Endothelial cell of hepatic sinusoid (primary cell): ENCODE results near the gene TM7SF2.
"Not testable (repeated sequence)": the region's sequence is repeated elsewhere in the genome, so short reads cannot be mapped to it uniquely, and the experiment has no call there.

Experiments
- in situ Hi-C: cut with HindIII; loops from 2 replicates; pipeline ENCODE4 v1.10.0; 2017; ENCODE audit warnings: low sequenced_read_pairs

The TM7SF2 gene

GRCh38 chr11:65128182-65129145, 16.8 kb downstream of the TM7SF2 start:
- in situ Hi-C loops = no loop called here

- in situ Hi-C loops = no loop called here
Observed at GRCh38 chr11:65129649-65130441, 18.2 kb downstream of the TM7SF2 start.

- in situ Hi-C loops = no loop called here
Observed at GRCh38 chr11:65130631-65131416, 19.2 kb downstream of the TM7SF2 start.

GRCh38 chr11:65131417-65131776, 19.7 kb downstream of the TM7SF2 start:
- in situ Hi-C loops = no loop called here

- in situ Hi-C loops = no loop called here
Observed at GRCh38 chr11:65131895-65132237, 20.2 kb downstream of the TM7SF2 start.

- in situ Hi-C loops = no loop called here
Observed at GRCh38 chr11:65132238-65132987, 20.7 kb downstream of the TM7SF2 start.

- in situ Hi-C loops = no loop called here
Observed at GRCh38 chr11:65132988-65133700, 21.5 kb downstream of the TM7SF2 start.

GRCh38 chr11:65133724-65134123, 22.1 kb downstream of the TM7SF2 start:
- in situ Hi-C loops = no loop called here

- in situ Hi-C loops = no loop called here
Observed at GRCh38 chr11:65134240-65134951, 22.7 kb downstream of the TM7SF2 start, which contains the start of gene SYVN1. Gene SYVN1 (minus strand): TSS chr11:65134519. CDS start chr11:65133601, 918 bp downstream.

- in situ Hi-C loops = loop anchor here (5.0 kb wide), 1 partner anchor 57 kb away; no protein-coding TSS in a partner anchor
Observed at GRCh38 chr11:65134952-65135632, 23.4 kb downstream of the TM7SF2 start.

GRCh38 chr11:65135633-65136145, 24.0 kb downstream of the TM7SF2 start:
- in situ Hi-C loops = loop anchor here (5.0 kb wide), 1 partner anchor 57 kb away; no protein-coding TSS in a partner anchor

- in situ Hi-C loops = loop anchor here (5.0 kb wide), 1 partner anchor 56 kb away; no protein-coding TSS in a partner anchor
Observed at GRCh38 chr11:65136515-65137096, 24.9 kb downstream of the TM7SF2 start.

- in situ Hi-C loops = no loop called here
Observed at GRCh38 chr11:65141896-65142494, 30.3 kb downstream of the TM7SF2 start.

- in situ Hi-C loops = no loop called here
Observed at GRCh38 chr11:65147352-65148075, 35.8 kb downstream of the TM7SF2 start.

GRCh38 chr11:65148657-65149056, 37.0 kb downstream of the TM7SF2 start:
- in situ Hi-C loops = no loop called here

- in situ Hi-C loops = not testable (repeated sequence)
Observed at GRCh38 chr11:65150131-65150508, 38.4 kb downstream of the TM7SF2 start.
